Neutrophil (primary cell): ENCODE measurements around the gene PRKCH.

Experiments used
- H3K27ac ChIP-seq: fragments of 200-600 bp; sonication (generic); 2 replicates; pipeline ENCODE4 v1.5.1; 2016; ENCODE audit warnings: mild to moderate bottlenecking, moderate library complexity
- H3K27me3 ChIP-seq: fragments of 200-600 bp; sonication (generic); 2 replicates; pipeline ENCODE4 v1.6.0; 2016; ENCODE audit warnings: mild to moderate bottlenecking
- H3K36me3 ChIP-seq: fragments of 200-600 bp; sonication (generic); 2 replicates; pipeline ENCODE4 v1.5.1; 2017
- H3K4me1 ChIP-seq, 2 experiments: fragments of 200-600 bp in 1 of 2; sonication (generic) in 1 of 2; 1 replicate in 1 of 2; 2 replicates in 1 of 2; pipeline versions ENCODE4 v1.5.1 to v1.6.1; 2013 to 2016; ENCODE audit warnings: low read depth in 1 of 2, low read length in 1 of 2, mild to moderate bottlenecking in 1 of 2, moderate library complexity in 1 of 2; ENCODE audit not compliant: control insufficient read depth in 1 of 2, insufficient read depth in 1 of 2
- H3K4me3 ChIP-seq, 2 experiments: fragments of 200-600 bp in 1 of 2; sonication (generic) in 1 of 2; 1 replicate in 1 of 2; 2 replicates in 1 of 2; pipeline ENCODE4 v1.5.1; 2013 to 2016; ENCODE audit warnings: low read depth in 1 of 2, low read length in 1 of 2, mild to moderate bottlenecking in 1 of 2, moderate library complexity in 1 of 2
- H3K9me3 ChIP-seq: fragments of 200-600 bp; sonication (generic); 2 replicates; pipeline ENCODE4 v1.5.1; 2016
- CTCF ChIP-seq: fragments of 200-600 bp; sonication (generic); IDR thresholded peaks from 2 replicates; pipeline ENCODE4 v1.5.1; 2016; ENCODE audit warnings: antibody characterized with exemption

Gene PRKCH

DNA sequence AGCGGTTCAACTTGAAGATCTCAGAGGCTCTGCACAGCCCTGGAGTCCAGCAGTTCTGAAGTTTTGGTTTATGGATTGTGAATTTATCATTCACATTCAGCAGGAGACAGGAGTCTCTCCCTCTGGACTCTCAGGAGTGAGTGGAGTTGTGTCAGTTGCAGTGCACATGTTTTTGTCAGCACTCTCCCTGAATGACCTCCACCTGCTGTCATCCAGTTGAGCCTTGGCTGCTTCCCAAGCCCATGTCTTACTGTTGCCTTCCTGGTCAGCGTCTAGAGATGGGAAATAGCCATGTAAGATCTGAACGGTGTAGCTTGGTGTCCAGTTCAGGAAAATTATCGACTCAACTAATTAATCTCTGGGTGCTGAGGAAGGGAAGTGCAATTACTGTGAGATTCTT, 133.2 kb downstream of the PRKCH start:
- no peaks in the 10 kb centered on the region for H3K9me3 ChIP-seq
- H3K4me3 ChIP-seq = no peak overlapping the region
- no peak for TF ChIP-seq CTCF
- H3K4me1 ChIP-seq = no peaks in the 10 kb centered on the region
- no peak overlapping the region for H3K27ac ChIP-seq
- H3K27me3 ChIP-seq = no peaks in the 10 kb centered on the region
- H3K36me3 ChIP-seq = no peaks in the 10 kb centered on the region

- no peaks in the 10 kb centered on the region for H3K36me3 ChIP-seq
- no peaks in the 10 kb centered on the region for H3K4me1 ChIP-seq
- no peaks in the 10 kb centered on the region for H3K9me3 ChIP-seq
Measured at GRCh38 chr14:61455351-61455750, 134.0 kb downstream of the PRKCH start.

GRCh38 chr14:61456720-61457119, 135.3 kb downstream of the PRKCH start:
- Histone ChIP-seq H3K27ac (no peak overlapping the region), H3K4me1 (peaks cover 0 to 2% of the 10 kb centered on the region in 2 experiments), H3K9me3 (no peaks in the 10 kb centered on the region), H3K27me3 (no peaks in the 10 kb centered on the region), H3K4me3 (no peak overlapping the region), H3K36me3 (no peaks in the 10 kb centered on the region)
- TF ChIP-seq CTCF = peak; percentile 79

More at GRCh38 chr14:61455351-61455750, 134.0 kb downstream of the PRKCH start:
- Histone ChIP-seq H3K27me3 (no peaks in the 10 kb centered on the region), H3K4me3 (no peak overlapping the region), H3K27ac (no peak overlapping the region)
- no peak for TF ChIP-seq CTCF

GRCh38 chr14:61458766-61459165, 137.4 kb downstream of the PRKCH start:
- Histone ChIP-seq H3K4me1 (peaks cover 0 to 6% of the 10 kb centered on the region in 2 experiments), H3K27me3 (no peaks in the 10 kb centered on the region), H3K27ac (no peak overlapping the region), H3K9me3 (no peaks in the 10 kb centered on the region), H3K4me3 (no peak overlapping the region), H3K36me3 (no peaks in the 10 kb centered on the region)
- TF ChIP-seq CTCF = no peak

GRCh38 chr14:61459229-61459628, 137.8 kb downstream of the PRKCH start:
- H3K4me3 ChIP-seq = no peak overlapping the region
- TF ChIP-seq CTCF = no peak
- H3K4me1 ChIP-seq = peaks cover 0 to 6% of the 10 kb centered on the region in 2 experiments
- H3K27ac ChIP-seq = no peak overlapping the region
- H3K27me3 ChIP-seq = no peaks in the 10 kb centered on the region
- H3K36me3 ChIP-seq = no peaks in the 10 kb centered on the region
- H3K9me3 ChIP-seq = no peaks in the 10 kb centered on the region

DNA sequence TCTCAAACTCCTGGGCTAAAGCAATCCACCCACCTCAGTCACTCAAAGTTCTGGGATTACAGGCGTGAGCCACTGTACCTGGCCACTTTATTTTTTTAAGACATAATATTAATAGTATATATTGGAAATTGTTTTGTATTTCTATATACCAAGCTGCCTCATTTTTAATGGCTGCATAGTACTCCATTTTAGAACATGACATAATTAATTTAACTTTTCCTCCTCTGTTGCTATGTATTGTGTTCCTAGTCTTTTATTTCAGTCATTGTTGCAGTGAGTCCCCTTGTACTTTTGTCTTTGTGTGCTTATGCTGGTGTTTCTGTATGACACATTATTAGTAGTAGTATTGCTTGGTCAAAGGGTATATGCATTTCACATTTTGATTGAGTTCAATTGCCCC, 138.7 kb downstream of the PRKCH start:
- no peaks in the 10 kb centered on the region for H3K9me3 ChIP-seq
- TF ChIP-seq CTCF = no peak
- no peak overlapping the region for H3K27ac ChIP-seq
- H3K4me1 ChIP-seq = peaks cover 0 to 6% of the 10 kb centered on the region in 2 experiments
- H3K4me3 ChIP-seq = no peak overlapping the region
- H3K36me3 ChIP-seq = no peaks in the 10 kb centered on the region
- H3K27me3 ChIP-seq = no peaks in the 10 kb centered on the region
